Memory B cell (primary cell): ENCODE results near the gene SNED1.
"Not testable (repeated sequence)": the region's sequence is repeated elsewhere in the genome, so short reads cannot be mapped to it uniquely, and the experiment has no call there.

ENCODE experiments used
- ATAC-seq: fragments of 150-1000 bp; cut with Tn5 transposase; 2 replicates; pipeline ENCODE4 v1.10.0; 2021; ENCODE audit warnings: low read depth, mild to moderate bottlenecking, moderate library complexity
- DNase-seq, 2 donors: peaks; one replicate each; pipeline ENCODE4 v3.0.0; 2022; ENCODE audit warnings: low spot score in 2 of 2
- H3K27ac Mint-ChIP-seq: one replicate; pipeline ENCODE4 v1.8.0; 2022; ENCODE audit warnings: mild to moderate bottlenecking, moderate library complexity, mixed read lengths
- H3K27me3 Mint-ChIP-seq: one replicate; pipeline ENCODE4 v1.8.0; 2022; ENCODE audit warnings: mixed read lengths
- H3K36me3 Mint-ChIP-seq: one replicate; pipeline ENCODE4 v1.8.0; 2022; ENCODE audit warnings: mild to moderate bottlenecking, mixed read lengths
- H3K4me1 Mint-ChIP-seq: one replicate; pipeline ENCODE4 v1.8.0; 2022; ENCODE audit warnings: mixed read lengths
- H3K4me3 Mint-ChIP-seq: one replicate; pipeline ENCODE4 v1.8.0; 2022; ENCODE audit warnings: mild to moderate bottlenecking, moderate library complexity, mixed read lengths
- H3K9me3 Mint-ChIP-seq: one replicate; pipeline ENCODE4 v1.8.0; 2022; ENCODE audit warnings: mixed read lengths

Gene SNED1

GRCh38 chr2:240965296-240965904 is 33.0 kb upstream of the SNED1 start:
- Mint-ChIP-seq H3K27ac (no peak overlapping the region), H3K4me3 (no peak overlapping the region), H3K4me1 (no peaks in the 10 kb centered on the region), H3K9me3 (peaks cover 2% of the 10 kb centered on the region), H3K27me3 (peaks cover 1% of the 10 kb centered on the region), H3K36me3 (no peaks in the 10 kb centered on the region)
- ATAC-seq (no peak), DNase-seq (no peak)

GRCh38 chr2:240965905-240966456 is 32.4 kb upstream of the SNED1 start:
- H3K4me3 Mint-ChIP-seq: no peak overlapping the region
- H3K9me3 Mint-ChIP-seq: peaks cover 2% of the 10 kb centered on the region
- ATAC-seq (no peak), DNase-seq (no peak)
- no peaks in the 10 kb centered on the region for H3K4me1 Mint-ChIP-seq
- no peaks in the 10 kb centered on the region for H3K36me3 Mint-ChIP-seq
- peaks cover 2% of the 10 kb centered on the region for H3K27me3 Mint-ChIP-seq
- no peak overlapping the region for H3K27ac Mint-ChIP-seq

GRCh38 chr2:240966457-240966905 is 31.9 kb upstream of the SNED1 start:
- H3K9me3 Mint-ChIP-seq: peaks cover 2% of the 10 kb centered on the region
- no peak for DNase-seq

GRCh38 chr2:240966906-240967680 is 31.3 kb upstream of the SNED1 start:
- no peak for DNase-seq
- ATAC-seq: no peak
- Mint-ChIP-seq H3K4me3 (no peak overlapping the region), H3K9me3 (peaks cover 2% of the 10 kb centered on the region), H3K27me3 (peaks cover 9% of the 10 kb centered on the region), H3K4me1 (no peaks in the 10 kb centered on the region), H3K27ac (no peak overlapping the region), H3K36me3 (no peaks in the 10 kb centered on the region)

More at GRCh38 chr2:240966457-240966905, 31.9 kb upstream of the SNED1 start:
- Mint-ChIP-seq H3K4me3 (no peak overlapping the region), H3K4me1 (no peaks in the 10 kb centered on the region), H3K27ac (no peak overlapping the region), H3K27me3 (peaks cover 5% of the 10 kb centered on the region), H3K36me3 (no peaks in the 10 kb centered on the region)
- ATAC-seq: no peak

GRCh38 chr2:240967681-240968621 is 30.5 kb upstream of the SNED1 start:
- Mint-ChIP-seq H3K4me1 (no peaks in the 10 kb centered on the region), H3K9me3 (peaks cover 2% of the 10 kb centered on the region), H3K27ac (no peak overlapping the region), H3K4me3 (no peak overlapping the region), H3K36me3 (no peaks in the 10 kb centered on the region), H3K27me3 (peaks cover 12% of the 10 kb centered on the region)
- DNase-seq: no peak
- no peak for ATAC-seq

GRCh38 chr2:240968731-240969624 is 29.4 kb upstream of the SNED1 start:
- H3K36me3 Mint-ChIP-seq: peaks cover 2% of the 10 kb centered on the region
- H3K4me3 Mint-ChIP-seq: no peak overlapping the region
- ATAC-seq (no peak), DNase-seq (no peak)
- H3K27ac Mint-ChIP-seq: no peak overlapping the region
- H3K4me1 Mint-ChIP-seq: no peaks in the 10 kb centered on the region
- peaks cover 5% of the 10 kb centered on the region for H3K9me3 Mint-ChIP-seq
- peaks cover 13% of the 10 kb centered on the region for H3K27me3 Mint-ChIP-seq

GRCh38 chr2:240970104-240970503 is 28.3 kb upstream of the SNED1 start:
- peaks cover 19% of the 10 kb centered on the region for H3K27me3 Mint-ChIP-seq

GRCh38 chr2:240970816-240971215 is 27.6 kb upstream of the SNED1 start:
- no peak overlapping the region for H3K4me3 Mint-ChIP-seq
- no peak overlapping the region for H3K27ac Mint-ChIP-seq
- no peaks in the 10 kb centered on the region for H3K4me1 Mint-ChIP-seq
- DNase-seq (no peak), ATAC-seq (no peak)
- H3K27me3 Mint-ChIP-seq: peaks cover 19% of the 10 kb centered on the region
- H3K9me3 Mint-ChIP-seq: peaks cover 6% of the 10 kb centered on the region
- H3K36me3 Mint-ChIP-seq: peaks cover 2% of the 10 kb centered on the region

More at GRCh38 chr2:240970104-240970503, 28.3 kb upstream of the SNED1 start:
- no peak for ATAC-seq
- no peak overlapping the region for H3K4me3 Mint-ChIP-seq
- no peaks in the 10 kb centered on the region for H3K4me1 Mint-ChIP-seq
- peaks cover 6% of the 10 kb centered on the region for H3K9me3 Mint-ChIP-seq
- no peak for DNase-seq
- no peak overlapping the region for H3K27ac Mint-ChIP-seq
- peaks cover 2% of the 10 kb centered on the region for H3K36me3 Mint-ChIP-seq

GRCh38 chr2:240972201-240972600 is 26.2 kb upstream of the SNED1 start:
- DNase-seq (no peak), ATAC-seq (no peak)
- no peaks in the 10 kb centered on the region for H3K4me1 Mint-ChIP-seq
- H3K27ac Mint-ChIP-seq: no peak overlapping the region
- peaks cover 6% of the 10 kb centered on the region for H3K9me3 Mint-ChIP-seq
- peaks cover 19% of the 10 kb centered on the region for H3K27me3 Mint-ChIP-seq
- H3K4me3 Mint-ChIP-seq: no peak overlapping the region
- H3K36me3 Mint-ChIP-seq: peaks cover 2% of the 10 kb centered on the region

GRCh38 chr2:240972636-240973521 is 25.5 kb upstream of the SNED1 start:
- Mint-ChIP-seq H3K27me3 (peaks cover 19% of the 10 kb centered on the region), H3K4me1 (no peaks in the 10 kb centered on the region), H3K36me3 (peaks cover 2% of the 10 kb centered on the region), H3K4me3 (no peak overlapping the region), H3K9me3 (peaks cover 6% of the 10 kb centered on the region), H3K27ac (no peak overlapping the region)
- ATAC-seq (no peak), DNase-seq (no peak)

- ATAC-seq: no peak
- H3K27me3 Mint-ChIP-seq: peaks cover 19% of the 10 kb centered on the region
- H3K4me3 Mint-ChIP-seq: no peak overlapping the region
- H3K4me1 Mint-ChIP-seq: no peaks in the 10 kb centered on the region
- H3K9me3 Mint-ChIP-seq: peaks cover 6% of the 10 kb centered on the region
- no peak for DNase-seq
- peaks cover 2% of the 10 kb centered on the region for H3K36me3 Mint-ChIP-seq
- H3K27ac Mint-ChIP-seq: no peak overlapping the region
These were observed 23.4 kb upstream of the SNED1 start for GRCh38 chr2:240974771-240975572.

- not testable (repeated sequence) for H3K36me3 Mint-ChIP-seq, H3K4me1 Mint-ChIP-seq, H3K4me3 Mint-ChIP-seq, H3K27ac Mint-ChIP-seq, ATAC-seq, DNase-seq, H3K9me3 Mint-ChIP-seq
- peaks cover 19% of the 10 kb centered on the region for H3K27me3 Mint-ChIP-seq
These were observed 22.5 kb upstream of the SNED1 start for GRCh38 chr2:240975903-240976302.
